ENCODE data around the gene SIRT1. TPM values are rescaled to one million over a fixed set of nuclear protein-coding genes. Genes with fewer than 3 reads are reported as not detected.
A peak's percentile ranks its signal among the peaks of the same experiment; 100 is the strongest.

SIRT1 gene
- polyA plus RNA-seq, 1 experiment, result 16.9 TPM

DNA sequence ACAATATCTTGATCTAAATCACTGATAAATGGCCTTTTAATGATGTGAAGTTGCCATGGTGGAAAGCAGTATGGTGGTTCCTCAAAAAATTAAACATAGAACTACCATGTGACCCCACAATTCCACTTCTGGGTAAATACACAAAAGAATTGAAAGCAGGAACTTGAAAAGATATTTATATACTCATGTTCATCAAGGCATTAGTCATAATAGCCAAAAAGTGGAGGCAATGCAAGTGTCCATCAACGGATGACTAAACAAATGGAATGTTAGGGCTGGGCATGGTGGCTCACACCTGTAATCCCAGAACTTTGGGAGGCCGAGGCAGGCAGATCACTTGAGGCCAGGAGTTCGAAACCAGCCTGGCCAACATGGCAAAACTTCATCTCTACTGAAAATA is 44.5 kb upstream of the SIRT1 start:
- peaks cover 5% of the 10 kb centered on the region for H3K9me3 ChIP-seq (ENCODE audit: control insufficient read depth, insufficient read depth, low read length)
- peaks cover 3% of the 10 kb centered on the region for H3K27me3 ChIP-seq (ENCODE audit: control insufficient read depth, insufficient read depth, low read length)
- CTCF ChIA-PET, result no interaction called here
- no peak for DNase-seq (ENCODE audit: low read depth, low spot score)
- TF ChIP-seq, protein P1, sequence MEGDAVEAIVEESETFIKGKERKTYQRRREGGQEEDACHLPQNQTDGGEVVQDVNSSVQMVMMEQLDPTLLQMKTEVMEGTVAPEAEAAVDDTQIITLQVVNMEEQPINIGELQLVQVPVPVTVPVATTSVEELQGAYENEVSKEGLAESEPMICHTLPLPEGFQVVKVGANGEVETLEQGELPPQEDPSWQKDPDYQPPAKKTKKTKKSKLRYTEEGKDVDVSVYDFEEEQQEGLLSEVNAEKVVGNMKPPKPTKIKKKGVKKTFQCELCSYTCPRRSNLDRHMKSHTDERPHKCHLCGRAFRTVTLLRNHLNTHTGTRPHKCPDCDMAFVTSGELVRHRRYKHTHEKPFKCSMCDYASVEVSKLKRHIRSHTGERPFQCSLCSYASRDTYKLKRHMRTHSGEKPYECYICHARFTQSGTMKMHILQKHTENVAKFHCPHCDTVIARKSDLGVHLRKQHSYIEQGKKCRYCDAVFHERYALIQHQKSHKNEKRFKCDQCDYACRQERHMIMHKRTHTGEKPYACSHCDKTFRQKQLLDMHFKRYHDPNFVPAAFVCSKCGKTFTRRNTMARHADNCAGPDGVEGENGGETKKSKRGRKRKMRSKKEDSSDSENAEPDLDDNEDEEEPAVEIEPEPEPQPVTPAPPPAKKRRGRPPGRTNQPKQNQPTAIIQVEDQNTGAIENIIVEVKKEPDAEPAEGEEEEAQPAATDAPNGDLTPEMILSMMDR (IDR thresholded peaks at IDR 0.05; ENCODE audit: low read depth, low read length), result no peak
- H3K4me3 ChIP-seq (ENCODE audit: low read depth, low read length), result no peak overlapping the region
- H3K27ac ChIP-seq (ENCODE audit: low read depth, low read length), result no peak overlapping the region
- POLR2A ChIA-PET, result no interaction called here

DNA sequence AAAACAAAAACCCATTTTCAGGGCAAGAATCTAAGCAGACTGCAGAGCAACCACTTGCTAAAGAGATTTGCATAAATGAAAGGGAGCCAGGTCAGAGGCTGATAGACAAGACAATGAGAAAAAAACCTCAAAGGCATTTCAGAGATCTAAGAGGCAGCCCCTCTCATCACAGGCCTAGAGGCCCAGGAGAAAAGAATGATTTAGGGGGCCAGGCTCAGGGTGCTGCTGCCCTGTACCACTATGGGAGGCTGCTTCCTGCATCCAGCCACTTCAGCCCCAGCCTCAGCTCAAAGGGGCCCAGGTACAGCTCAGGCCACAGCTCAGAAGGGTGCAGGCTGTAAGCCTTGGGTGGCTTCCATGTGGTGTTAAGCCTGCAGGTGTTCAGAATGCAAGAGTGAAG is 42.7 kb upstream of the SIRT1 start:
- ChIA-PET CTCF (no interaction called here), POLR2A (no interaction called here)
- Histone ChIP-seq H3K4me3 (ENCODE audit: low read depth, low read length) (no peak overlapping the region), H3K9me3 (ENCODE audit: control insufficient read depth, insufficient read depth, low read length) (peaks cover 5% of the 10 kb centered on the region), H3K27me3 (ENCODE audit: control insufficient read depth, insufficient read depth, low read length) (peaks cover 3% of the 10 kb centered on the region), H3K27ac (ENCODE audit: low read depth, low read length) (no peak overlapping the region)
- DNase-seq (ENCODE audit: low read depth, low spot score), result no peak
- TF ChIP-seq, protein P1 (IDR thresholded peaks at IDR 0.05; ENCODE audit: low read depth, low read length), result no peak

DNA sequence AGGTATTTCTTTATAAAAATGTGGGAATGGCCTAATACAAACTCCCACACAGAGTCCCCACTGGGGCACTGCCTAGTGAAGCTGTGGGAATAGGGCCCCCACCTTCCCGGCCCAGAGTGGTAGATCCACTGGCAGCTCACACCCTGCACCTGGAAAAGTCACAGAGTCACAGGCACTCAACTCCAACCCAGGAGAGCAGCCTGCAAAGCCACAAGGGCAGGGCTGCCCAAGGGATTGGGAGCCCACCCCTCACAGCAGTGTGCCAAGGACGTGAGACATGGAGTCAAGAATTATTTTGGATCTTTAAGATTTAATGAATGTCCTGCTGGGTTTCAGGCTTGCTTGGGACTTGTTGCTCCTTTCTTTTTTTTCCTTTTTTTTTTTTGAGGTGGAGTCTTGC is 41.2 kb upstream of the SIRT1 start:
- Histone ChIP-seq H3K4me3 (ENCODE audit: low read depth, low read length) (no peak overlapping the region), H3K27ac (ENCODE audit: low read depth, low read length) (no peak overlapping the region), H3K27me3 (ENCODE audit: control insufficient read depth, insufficient read depth, low read length) (peaks cover 3% of the 10 kb centered on the region), H3K9me3 (ENCODE audit: control insufficient read depth, insufficient read depth, low read length) (peaks cover 5% of the 10 kb centered on the region)
- TF ChIP-seq, protein P1 (IDR thresholded peaks at IDR 0.05; ENCODE audit: low read depth, low read length), result no peak
- no peak for DNase-seq (ENCODE audit: low read depth, low spot score)
- ChIA-PET POLR2A (no interaction called here), CTCF (no interaction called here)

DNA sequence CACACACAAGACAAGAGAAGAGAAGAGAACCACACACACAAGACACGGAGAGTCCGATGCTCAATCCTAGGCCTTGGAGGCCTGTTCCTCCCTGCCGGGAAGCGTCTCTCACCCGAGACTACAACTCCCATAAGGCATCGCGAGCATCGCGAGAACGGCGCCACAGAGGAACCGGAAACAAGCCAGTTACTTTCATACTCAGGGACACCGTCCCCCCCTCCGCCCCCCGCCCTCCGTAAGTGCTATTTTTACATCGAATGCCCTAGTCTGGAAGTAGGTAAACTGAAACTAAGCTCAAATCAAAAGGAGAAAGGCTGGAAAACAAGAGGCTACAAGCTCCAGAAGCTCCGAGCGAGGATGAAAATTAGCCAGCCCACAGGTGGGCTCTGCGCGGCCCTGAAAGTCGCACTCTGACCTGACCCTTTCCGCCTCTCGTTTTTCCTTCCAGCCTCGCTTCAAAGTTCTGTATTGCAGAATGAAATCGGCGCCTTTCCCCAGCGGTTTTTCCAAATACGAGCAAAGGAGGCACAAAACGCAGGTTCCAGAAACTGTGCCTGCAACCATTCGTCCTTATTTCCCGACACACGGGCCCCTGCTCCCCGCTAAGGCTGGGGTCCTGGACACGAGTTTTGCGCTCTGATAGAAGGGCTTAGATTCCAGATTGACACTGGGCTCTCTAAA is 35.0 kb upstream of the SIRT1 start:
- ChIA-PET POLR2A (interaction anchor here (0.7 to 1.0 kb wide), 2 partner anchors 12 to 13 kb away, joined by 3 to 5 read pairs; partner anchors contain the start of gene DNAJC12), CTCF (interaction anchor here (0.5 to 1.2 kb wide), 2 partner anchors 55 to 61 kb away, joined by 3 to 4 read pairs; no protein-coding TSS in a partner anchor)
- DNase-seq (ENCODE audit: low read depth, low spot score), result peak; percentile 87
- TF ChIP-seq, protein P1 (IDR thresholded peaks at IDR 0.05; ENCODE audit: low read depth, low read length), result no peak
- Histone ChIP-seq H3K9me3 (ENCODE audit: control insufficient read depth, insufficient read depth, low read length) (no peaks in the 10 kb centered on the region), H3K27me3 (ENCODE audit: control insufficient read depth, insufficient read depth, low read length) (no peaks in the 10 kb centered on the region), H3K27ac (ENCODE audit: low read depth, low read length) (peak overlapping the region; percentile 96), H3K4me3 (ENCODE audit: low read depth, low read length) (peak overlapping the region; percentile 79)

DNA sequence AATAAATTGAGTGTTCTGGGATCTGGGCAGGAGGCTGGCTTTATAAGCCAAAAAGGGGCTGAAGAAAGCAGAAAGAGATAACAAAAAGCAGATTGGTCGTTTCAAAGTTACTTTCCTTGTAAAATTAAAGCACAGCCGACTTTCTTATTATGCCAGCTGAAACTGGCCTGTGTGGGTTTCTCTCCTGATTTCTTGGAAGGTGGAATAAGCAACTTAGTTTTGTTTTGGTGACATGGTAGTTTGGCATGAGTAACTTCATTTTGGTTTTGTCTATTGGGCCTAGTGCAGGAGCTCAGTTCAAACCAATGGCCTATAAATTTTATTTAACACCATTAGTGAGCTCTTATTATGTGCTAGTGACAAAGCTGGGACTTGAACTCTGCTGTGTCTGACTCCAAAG is 33.3 kb upstream of the SIRT1 start:
- H3K9me3 ChIP-seq (ENCODE audit: control insufficient read depth, insufficient read depth, low read length), result no peaks in the 10 kb centered on the region
- DNase-seq (ENCODE audit: low read depth, low spot score), result no peak
- ChIA-PET POLR2A (no interaction called here), CTCF (interaction anchor here (1.0 kb wide), 1 partner anchor 451 kb away, joined by 3 read pairs; no protein-coding TSS in a partner anchor)
- H3K27ac ChIP-seq (ENCODE audit: low read depth, low read length), result no peak overlapping the region
- TF ChIP-seq, protein P1 (IDR thresholded peaks at IDR 0.05; ENCODE audit: low read depth, low read length), result no peak
- H3K27me3 ChIP-seq (ENCODE audit: control insufficient read depth, insufficient read depth, low read length), result no peaks in the 10 kb centered on the region
- H3K4me3 ChIP-seq (ENCODE audit: low read depth, low read length), result no peak overlapping the region
